ENCODE results near the gene OVOL1.
A peak's percentile ranks its signal among the peaks of the same experiment; 100 is the strongest.

OVOL1 gene

GRCh38 chr11:65785319-65786007 lies 1.4 kb upstream of the OVOL1 start:
- no peak overlapping the region for H3K18ac ChIP-seq (ENCODE audit: low read depth in 1 of 2, low read length in 2 of 2)
- no peak overlapping the region for H4K91ac ChIP-seq (ENCODE audit: low read length)
- no peak overlapping the region for H3K4me2 ChIP-seq (ENCODE audit: low read length, poor library complexity, severe bottlenecking)
- peaks cover 29% of the 10 kb centered on the region for H3K4me1 ChIP-seq (ENCODE audit: control insufficient read depth, insufficient read depth, low read depth, low read length)
- no peak overlapping the region for H3K14ac ChIP-seq (ENCODE audit: low read length in 2 of 2)
- no peak for DNase-seq
- no peak overlapping the region for H3K27ac ChIP-seq (ENCODE audit: low read length, poor library complexity, severe bottlenecking)
- peaks cover 49 to 68% of the 10 kb centered on the region in 2 experiments for H3K27me3 ChIP-seq (ENCODE audit: control insufficient read depth in 1 of 2, insufficient read depth in 1 of 2, low read length in 2 of 2)
- no peak overlapping the region for H3K9ac ChIP-seq (ENCODE audit: low read length)
- H2BK15ac ChIP-seq (ENCODE audit: low read depth, poor library complexity, severe bottlenecking) = no peak overlapping the region
- no peaks in the 10 kb centered on the region for H3K9me3 ChIP-seq (ENCODE audit: control insufficient read depth, low read length)
- H3K4ac ChIP-seq (ENCODE audit: low read depth in 1 of 2, low read length in 2 of 2) = no peak overlapping the region
- no peak overlapping the region for H4K8ac ChIP-seq (ENCODE audit: low read length)
- no peak overlapping the region for H2BK120ac ChIP-seq (ENCODE audit: low read depth, low read length)
- no peak overlapping the region for H3K4me3 ChIP-seq (ENCODE audit: insufficient read depth in 1 of 2, low read depth in 1 of 2, low read length in 2 of 2)
- no peak overlapping the region for H2AFZ ChIP-seq (ENCODE audit: low read depth, low read length)
- no peak overlapping the region for H2BK5ac ChIP-seq (ENCODE audit: low read depth, low read length, poor library complexity, severe bottlenecking)
- H3K79me1 ChIP-seq (replicated peaks; ENCODE audit: low read length, poor library complexity, severe bottlenecking) = no peaks in the 10 kb centered on the region
- no peak overlapping the region for H2AK5ac ChIP-seq (ENCODE audit: low read length, severe bottlenecking)
- 72% methylated on average over 7 of the region's 8 CpGs for WGBS
- H3K23ac ChIP-seq (ENCODE audit: low read length in 2 of 2) = no peak overlapping the region
- H2BK12ac ChIP-seq (ENCODE audit: low read length in 2 of 2) = no peak overlapping the region
- no peaks in the 10 kb centered on the region for H3K36me3 ChIP-seq (ENCODE audit: control insufficient read depth in 1 of 2, insufficient read depth in 2 of 2, low read depth in 1 of 2, low read length in 2 of 2)

GRCh38 chr11:65786008-65786785 lies 666 bp upstream of the OVOL1 start:
- Histone ChIP-seq H3K18ac (ENCODE audit: low read depth in 1 of 2, low read length in 2 of 2) (no peak overlapping the region), H3K9me3 (ENCODE audit: control insufficient read depth, low read length) (no peaks in the 10 kb centered on the region), H3K9ac (ENCODE audit: low read length) (no peak overlapping the region), H3K14ac (ENCODE audit: low read length in 2 of 2) (no peak overlapping the region), H3K4me3 (ENCODE audit: insufficient read depth in 1 of 2, low read depth in 1 of 2, low read length in 2 of 2) (no peak overlapping the region), H2AFZ (ENCODE audit: low read depth, low read length) (no peak overlapping the region), H2BK15ac (ENCODE audit: low read depth, poor library complexity, severe bottlenecking) (no peak overlapping the region), H2BK5ac (ENCODE audit: low read depth, low read length, poor library complexity, severe bottlenecking) (no peak overlapping the region), H3K79me1 (replicated peaks; ENCODE audit: low read length, poor library complexity, severe bottlenecking) (no peaks in the 10 kb centered on the region), H3K27me3 (ENCODE audit: control insufficient read depth in 1 of 2, insufficient read depth in 1 of 2, low read length in 2 of 2) (peaks cover 56 to 75% of the 10 kb centered on the region in 2 experiments), H4K91ac (ENCODE audit: low read length) (no peak overlapping the region), H3K23ac (ENCODE audit: low read length in 2 of 2) (no peak overlapping the region), H3K4me1 (ENCODE audit: control insufficient read depth, insufficient read depth, low read depth, low read length) (peaks cover 26% of the 10 kb centered on the region), H2AK5ac (ENCODE audit: low read length, severe bottlenecking) (no peak overlapping the region), H2BK12ac (ENCODE audit: low read length in 2 of 2) (no peak overlapping the region), H3K4ac (ENCODE audit: low read depth in 1 of 2, low read length in 2 of 2) (no peak overlapping the region), H3K4me2 (ENCODE audit: low read length, poor library complexity, severe bottlenecking) (peak overlapping the region; percentile 19), H3K36me3 (ENCODE audit: control insufficient read depth in 1 of 2, insufficient read depth in 2 of 2, low read depth in 1 of 2, low read length in 2 of 2) (no peaks in the 10 kb centered on the region), H2BK120ac (ENCODE audit: low read depth, low read length) (no peak overlapping the region), H4K8ac (ENCODE audit: low read length) (no peak overlapping the region), H3K27ac (ENCODE audit: low read length, poor library complexity, severe bottlenecking) (no peak overlapping the region)
- no peak for DNase-seq
- WGBS = 17% methylated on average over 68 of the region's 74 CpGs

- H2BK15ac ChIP-seq (ENCODE audit: low read depth, poor library complexity, severe bottlenecking) = no peak overlapping the region
- H3K36me3 ChIP-seq (ENCODE audit: control insufficient read depth in 1 of 2, insufficient read depth in 2 of 2, low read depth in 1 of 2, low read length in 2 of 2) = no peaks in the 10 kb centered on the region
- no peaks in the 10 kb centered on the region for H3K9me3 ChIP-seq (ENCODE audit: control insufficient read depth, low read length)
- H3K4ac ChIP-seq (ENCODE audit: low read depth in 1 of 2, low read length in 2 of 2) = no peak overlapping the region
- H3K4me3 ChIP-seq (ENCODE audit: insufficient read depth in 1 of 2, low read depth in 1 of 2, low read length in 2 of 2) = no peak overlapping the region
- no peak overlapping the region for H2BK120ac ChIP-seq (ENCODE audit: low read depth, low read length)
- peak overlapping the region; percentile 33 for H3K4me2 ChIP-seq (ENCODE audit: low read length, poor library complexity, severe bottlenecking)
- no peak overlapping the region for H2AK5ac ChIP-seq (ENCODE audit: low read length, severe bottlenecking)
- no peak overlapping the region for H3K27ac ChIP-seq (ENCODE audit: low read length, poor library complexity, severe bottlenecking)
- H2BK5ac ChIP-seq (ENCODE audit: low read depth, low read length, poor library complexity, severe bottlenecking) = no peak overlapping the region
- H2BK12ac ChIP-seq (ENCODE audit: low read length in 2 of 2) = peak overlapping the region in 1 of 2 experiments; percentile 16
- H4K91ac ChIP-seq (ENCODE audit: low read length) = no peak overlapping the region
- no peak overlapping the region for H4K8ac ChIP-seq (ENCODE audit: low read length)
- H3K79me1 ChIP-seq (replicated peaks; ENCODE audit: low read length, poor library complexity, severe bottlenecking) = no peaks in the 10 kb centered on the region
- no peak for DNase-seq
- H3K27me3 ChIP-seq (ENCODE audit: control insufficient read depth in 1 of 2, insufficient read depth in 1 of 2, low read length in 2 of 2) = peaks cover 72 to 80% of the 10 kb centered on the region in 2 experiments
- no peak overlapping the region for H3K18ac ChIP-seq (ENCODE audit: low read depth in 1 of 2, low read length in 2 of 2)
- no peak overlapping the region for H3K9ac ChIP-seq (ENCODE audit: low read length)
- H3K4me1 ChIP-seq (ENCODE audit: control insufficient read depth, insufficient read depth, low read depth, low read length) = peaks cover 17% of the 10 kb centered on the region
- peak overlapping the region in 1 of 2 experiments; percentile 77 for H3K23ac ChIP-seq (ENCODE audit: low read length in 2 of 2)
- WGBS = 0% methylated on average over 37 of the region's 64 CpGs
- H3K14ac ChIP-seq (ENCODE audit: low read length in 2 of 2) = no peak overlapping the region
- H2AFZ ChIP-seq (ENCODE audit: low read depth, low read length) = no peak overlapping the region
Observed at GRCh38 chr11:65787649-65788622, 1.1 kb downstream of the OVOL1 start.
